C4-2B (cell line): Measurements from ENCODE around the gene VDAC2.
"Not testable (repeated sequence)": the region's sequence is repeated elsewhere in the genome, so short reads cannot be mapped to it uniquely, and the experiment has no call there.

Experiments
- H3K27ac ChIP-seq: fragments of 450-650 bp; 2 replicates; pipeline ENCODE4 v1.5.1; 2017
- CTCF ChIP-seq: fragments of 450-650 bp; conservative IDR thresholded peaks from 2 replicates; pipeline ENCODE4 v1.5.1; 2017; ENCODE audit warnings: mild to moderate bottlenecking
- ZFX ChIP-seq: fragments of 450-650 bp; IDR thresholded peaks from 2 replicates; pipeline ENCODE4 v1.6.1; 2017

Gene VDAC2

GRCh38 chr10:75209086-75209920 lies 1.3 kb upstream of the VDAC2 start:
- TF ChIP-seq ZFX: peak; percentile 40; the same call in 1 of the 2 replicates
- TF ChIP-seq CTCF: no peak
- peak overlapping the region; percentile 99 for H3K27ac ChIP-seq

GRCh38 chr10:75209921-75210281 lies 695 bp upstream of the VDAC2 start:
- peak overlapping the region; percentile 99 for H3K27ac ChIP-seq
- no peak for TF ChIP-seq ZFX
- no peak for TF ChIP-seq CTCF

- TF ChIP-seq CTCF (no peak), ZFX (peak; percentile 81)
Measured at GRCh38 chr10:75211007-75211691, 553 bp downstream of the VDAC2 start.

GRCh38 chr10:75212343-75212742 lies 1.7 kb downstream of the VDAC2 start:
- TF ChIP-seq CTCF (no peak), ZFX (no peak)
- no peak overlapping the region for H3K27ac ChIP-seq

More at GRCh38 chr10:75211007-75211691, 553 bp downstream of the VDAC2 start:
- peak overlapping the region; percentile 99 for H3K27ac ChIP-seq

- no peak overlapping the region for H3K27ac ChIP-seq
- TF ChIP-seq ZFX (no peak), CTCF (no peak)
Measured at GRCh38 chr10:75220274-75220673, 9.7 kb downstream of the VDAC2 start.

- not testable (repeated sequence) for H3K27ac ChIP-seq
Measured at GRCh38 chr10:75221492-75221891, 10.9 kb downstream of the VDAC2 start.

- H3K27ac ChIP-seq: no peak overlapping the region; the same call in 1 of the 2 replicates
- TF ChIP-seq ZFX (no peak), CTCF (no peak)
Measured at GRCh38 chr10:75223507-75223906, 12.9 kb downstream of the VDAC2 start.
